GM06990 (cell line): ENCODE measurements around the gene NUP214.
A peak's percentile ranks its signal among the peaks of the same experiment; 100 is the strongest.

ENCODE experiments used
- DNase-seq: peaks from one replicate; pipeline ENCODE4 v3.0.0-alpha.2; 2011; ENCODE audit not compliant: insufficient read length; ENCODE audit errors: extremely low read depth
- H3K27me3 ChIP-seq: replicated peaks from 2 replicates; pipeline ENCODE4 v1.6.0; 2011; ENCODE audit warnings: low read length; ENCODE audit not compliant: control insufficient read depth, insufficient read depth
- H3K36me3 ChIP-seq: 2 replicates; pipeline ENCODE4 v1.5.1; 2011; ENCODE audit warnings: low read length; ENCODE audit not compliant: control insufficient read depth, insufficient read depth
- H3K4me3 ChIP-seq: replicated peaks from 2 replicates; pipeline ENCODE4 v1.5.1; 2011; ENCODE audit warnings: low read depth, mild to moderate bottlenecking, control low read depth, low read length
- CTCF ChIP-seq: IDR thresholded peaks from 2 replicates; pipeline ENCODE4 v1.5.1; 2011; ENCODE audit warnings: low read length, control low read depth, mild to moderate bottlenecking, inconsistent platforms; ENCODE audit not compliant: insufficient read depth, poor library complexity, severe bottlenecking

The NUP214 gene

DNA sequence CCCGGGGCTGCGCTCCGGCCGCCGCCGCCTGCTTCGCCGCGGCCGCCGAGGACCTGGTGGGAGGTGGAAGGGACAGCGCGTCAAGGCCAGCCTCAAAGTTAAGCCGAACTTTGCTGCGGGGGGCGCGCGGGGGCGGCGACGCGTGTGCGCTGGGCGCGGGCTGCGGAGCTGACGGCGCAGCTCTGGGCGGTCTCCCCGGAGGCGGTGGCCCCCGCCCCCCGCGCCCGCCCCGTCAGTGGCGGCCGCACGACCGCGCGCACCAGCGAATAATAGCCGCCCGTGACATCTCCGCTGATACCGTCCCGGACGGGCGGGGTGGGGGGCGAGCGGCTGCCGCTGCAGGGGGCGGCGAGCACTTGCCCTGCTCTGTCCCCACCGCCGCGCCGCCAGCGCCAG lies 151.5 kb downstream of the NUP214 start:
- Histone ChIP-seq H3K27me3 (no peaks in the 10 kb centered on the region; the same call in none of the 2 replicates), H3K4me3 (peak overlapping the region; percentile 75), H3K36me3 (no peaks in the 10 kb centered on the region)
- DNase-seq = peak; percentile 53
- TF ChIP-seq CTCF = no peak

DNA sequence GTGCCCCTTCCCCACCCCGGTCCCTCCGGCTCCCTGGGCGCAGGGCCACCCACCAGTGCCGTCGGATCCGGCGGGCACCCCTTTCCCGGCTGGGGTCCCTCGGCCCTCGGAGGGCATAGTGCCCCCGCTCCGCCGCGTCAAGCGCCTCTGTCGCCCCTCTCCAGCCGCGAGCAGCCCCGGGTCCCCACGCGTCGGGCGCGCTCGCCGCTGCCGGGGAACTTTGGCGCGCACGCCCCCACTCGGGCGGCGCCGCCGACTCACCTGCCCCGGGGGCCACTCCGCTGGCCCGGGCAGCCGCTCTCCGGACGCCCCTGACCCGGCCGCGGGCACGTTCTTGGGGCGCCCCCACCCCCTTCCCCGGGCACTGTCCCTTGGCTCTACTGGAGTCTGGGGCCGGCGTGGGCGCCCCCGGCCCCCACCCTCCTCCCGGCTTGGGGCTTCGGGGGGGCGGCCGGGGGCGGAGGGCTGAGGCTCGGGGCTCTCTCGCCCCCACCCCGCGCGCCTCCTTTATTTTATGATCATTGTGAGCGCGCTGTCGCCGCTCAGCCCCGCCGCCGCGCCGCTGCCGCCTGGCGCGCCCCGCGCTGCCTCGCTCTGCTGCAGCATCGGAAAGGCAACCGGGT lies 152.0 kb downstream of the NUP214 start:
- peak; percentile 43 for DNase-seq
- TF ChIP-seq CTCF = no peak
- Histone ChIP-seq H3K36me3 (no peaks in the 10 kb centered on the region), H3K27me3 (no peaks in the 10 kb centered on the region; the same call in none of the 2 replicates), H3K4me3 (peak overlapping the region; percentile 75)

- Histone ChIP-seq H3K4me3 (peak overlapping the region; percentile 75), H3K27me3 (no peaks in the 10 kb centered on the region; the same call in none of the 2 replicates), H3K36me3 (no peaks in the 10 kb centered on the region)
- no peak for TF ChIP-seq CTCF
- peak; percentile 66 for DNase-seq
Observed at GRCh38 chr9:131277910-131278701, 152.7 kb downstream of the NUP214 start.

GRCh38 chr9:131278702-131279111 lies 153.3 kb downstream of the NUP214 start:
- no peaks in the 10 kb centered on the region; the same call in none of the 2 replicates for H3K27me3 ChIP-seq
- no peak overlapping the region for H3K4me3 ChIP-seq
- no peaks in the 10 kb centered on the region for H3K36me3 ChIP-seq
- DNase-seq = no peak
- no peak for TF ChIP-seq CTCF

- Histone ChIP-seq H3K36me3 (no peaks in the 10 kb centered on the region), H3K27me3 (no peaks in the 10 kb centered on the region; the same call in none of the 2 replicates), H3K4me3 (no peak overlapping the region)
- TF ChIP-seq CTCF = no peak
- no peak for DNase-seq
Observed at GRCh38 chr9:131279196-131279862, 153.9 kb downstream of the NUP214 start.
